Suppressor macrophage treated with lipopolysaccharide for 1 hour (primary cell): ENCODE measurements around the gene ZNF569.
"Not testable (repeated sequence)": the region's sequence is repeated elsewhere in the genome, so short reads cannot be mapped to it uniquely, and the experiment has no call there.

ENCODE experiments used
- DNase-seq, 3 donors: peaks; one replicate each; pipeline ENCODE4 v3.0.0-alpha.2; 2020 to 2022

Gene ZNF569

DNA sequence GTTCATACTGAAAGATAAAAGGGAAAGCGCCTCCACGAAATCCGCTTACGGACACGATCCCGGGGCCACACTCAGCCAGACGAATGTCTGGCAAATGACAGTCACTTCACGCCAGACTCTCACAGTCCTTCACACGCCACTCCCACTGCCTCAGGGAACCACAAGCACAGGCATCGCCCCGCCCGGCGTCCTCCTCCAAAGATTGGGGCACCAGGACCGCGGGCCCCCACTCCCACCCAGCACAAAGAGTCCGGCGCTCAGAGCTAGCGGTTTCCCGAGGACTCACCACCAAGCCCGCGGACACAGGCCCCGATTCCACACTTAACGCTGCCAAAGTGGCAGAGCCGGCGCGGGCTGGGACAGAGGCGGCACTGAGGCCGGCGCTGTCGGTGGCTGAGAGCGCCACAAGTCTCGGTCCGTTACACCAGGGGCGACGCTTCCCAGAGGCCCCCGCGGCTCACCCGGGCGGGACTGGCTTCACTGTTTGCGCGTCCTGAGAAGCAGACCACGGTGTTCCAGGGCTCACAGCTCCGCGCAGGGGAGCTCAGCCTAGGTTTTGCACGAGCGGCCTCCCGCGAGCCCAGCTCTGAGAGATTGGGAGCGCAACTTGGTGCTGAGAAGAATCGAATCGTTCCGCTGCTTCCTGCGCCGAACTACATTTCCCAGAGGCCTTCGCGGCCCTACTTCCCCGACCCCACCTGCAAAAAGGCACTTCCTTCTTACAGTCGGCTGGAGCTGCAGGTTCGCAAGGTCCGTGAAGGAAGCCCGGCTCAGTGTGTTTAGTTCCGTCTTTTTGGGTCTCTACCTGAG, at the start of gene ZNF569:
ZNF569 (minus strand) TSS at position 647 of the 810 bp plus-strand sequence. CDS start 22,523 bp downstream, outside the sequence.
- DNase-seq, result peak; percentile 82 to 86 (median 84)

DNA sequence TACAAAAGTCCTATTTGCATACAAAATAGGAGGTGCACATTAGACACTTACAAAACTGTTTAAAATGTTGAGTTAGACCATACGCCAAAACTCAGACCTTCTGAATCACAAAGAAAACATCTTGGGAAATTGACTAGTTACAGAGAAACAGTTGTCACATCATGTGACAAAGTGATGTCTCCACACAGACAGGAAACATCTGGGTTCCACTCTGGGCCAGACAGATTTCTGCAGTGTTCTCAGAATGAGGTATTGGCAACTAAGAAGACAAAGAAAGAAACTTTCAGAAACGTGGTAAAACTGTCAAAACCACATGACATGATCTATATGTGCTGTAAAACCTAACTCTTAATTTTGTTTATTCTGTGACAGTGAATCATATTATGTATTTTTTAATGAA, 46.2 kb upstream of the ZNF569 start:
- no peak for DNase-seq

DNA sequence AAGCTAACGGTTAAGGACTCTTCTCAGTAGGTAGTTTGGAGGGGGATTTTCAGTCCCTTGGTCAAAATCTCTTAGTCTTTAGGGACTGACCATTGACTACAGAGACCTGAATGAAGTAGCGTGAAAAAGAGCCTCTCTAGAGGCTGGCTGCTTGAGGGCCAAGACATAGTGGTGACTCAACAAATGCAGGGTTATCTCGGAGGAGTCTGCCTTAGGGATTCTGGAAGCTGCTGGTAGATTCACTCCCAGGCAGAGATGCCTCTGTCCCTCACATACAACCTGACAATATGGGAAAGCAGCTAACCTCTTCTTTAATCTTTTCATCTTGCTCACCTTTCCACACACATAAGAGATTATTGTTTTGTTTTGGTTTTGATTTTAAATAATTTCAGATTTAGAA, 44.6 kb upstream of the ZNF569 start:
- DNase-seq, result no peak

DNA sequence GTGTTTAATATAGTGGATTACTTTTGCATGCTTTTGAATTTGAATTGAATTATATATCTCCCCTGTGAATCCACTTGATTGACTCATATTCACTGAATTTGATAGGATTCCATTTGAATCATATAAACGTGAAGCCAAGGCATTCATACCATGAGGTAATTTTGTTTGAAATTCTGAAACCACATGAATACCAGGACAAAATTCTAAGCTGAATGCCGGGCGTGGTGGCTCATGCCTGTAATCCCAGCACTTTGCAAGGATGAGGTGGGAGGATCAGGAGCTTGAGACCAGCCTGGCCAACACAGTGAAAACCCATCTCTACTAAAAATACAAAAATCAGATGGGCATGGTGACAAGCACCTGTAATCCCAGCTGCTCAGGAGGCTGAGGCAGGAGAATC, 43.9 kb upstream of the ZNF569 start:
- no peak for DNase-seq

DNA sequence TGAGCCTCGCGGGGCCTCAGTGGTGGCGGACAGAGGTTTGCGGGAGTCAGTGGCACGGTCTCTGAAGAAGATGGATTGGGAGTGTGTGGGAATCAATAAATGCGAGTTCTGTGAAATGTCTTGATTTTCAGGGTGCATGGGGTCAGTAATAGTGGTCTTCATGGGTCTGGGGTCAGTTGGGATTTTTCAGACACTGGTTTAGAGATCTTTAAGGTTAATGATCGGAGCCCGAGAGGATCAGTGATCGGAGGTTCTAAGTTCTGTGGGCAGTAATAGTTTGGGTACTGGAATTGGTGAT, 39.9 kb upstream of the ZNF569 start:
- no peak for DNase-seq

DNA sequence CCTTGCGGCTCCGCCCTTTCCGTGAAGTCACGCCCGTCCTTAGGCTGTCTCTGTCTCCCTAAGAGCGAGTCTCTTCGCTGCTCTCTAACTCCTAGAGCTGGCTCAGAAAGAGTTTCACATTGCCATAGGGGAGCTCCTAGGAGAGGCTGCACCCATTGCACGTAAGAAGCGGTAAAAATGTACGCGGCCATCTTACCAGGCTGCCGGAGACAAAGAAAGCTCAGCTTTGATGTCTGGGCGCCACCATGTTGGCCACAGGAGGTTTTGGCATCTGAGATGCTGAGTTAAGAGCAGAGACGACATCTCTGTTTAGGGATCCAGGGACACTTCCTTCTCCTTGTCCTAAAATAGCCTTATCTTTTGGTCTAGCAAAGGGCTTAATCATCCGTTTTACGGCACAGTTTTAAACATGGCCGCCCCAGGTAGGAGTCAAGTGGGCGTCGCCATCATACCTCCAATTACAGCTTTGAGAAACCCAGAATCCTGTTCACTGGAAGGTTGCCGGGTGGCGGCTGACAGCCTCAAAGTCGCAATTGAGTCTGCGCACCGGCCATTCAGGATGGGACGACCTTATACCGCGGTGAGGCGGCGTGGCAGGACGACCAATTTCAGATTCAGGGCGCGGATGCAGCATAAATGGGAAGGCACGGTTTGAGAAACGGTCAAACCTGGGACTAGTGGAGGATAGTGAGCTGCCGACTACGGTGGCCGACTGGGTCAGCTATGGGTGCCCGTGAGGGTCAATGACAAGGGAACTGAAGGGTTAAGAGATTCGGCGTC, 39.3 kb upstream of the ZNF569 start, which contains the start of gene ZNF793:
ZNF793 (plus strand) TSS at position 553 of the 780 bp plus-strand sequence. CDS start 16,501 bp downstream, outside the sequence.
- peak; percentile 9 to 29 (median 20) for DNase-seq

DNA sequence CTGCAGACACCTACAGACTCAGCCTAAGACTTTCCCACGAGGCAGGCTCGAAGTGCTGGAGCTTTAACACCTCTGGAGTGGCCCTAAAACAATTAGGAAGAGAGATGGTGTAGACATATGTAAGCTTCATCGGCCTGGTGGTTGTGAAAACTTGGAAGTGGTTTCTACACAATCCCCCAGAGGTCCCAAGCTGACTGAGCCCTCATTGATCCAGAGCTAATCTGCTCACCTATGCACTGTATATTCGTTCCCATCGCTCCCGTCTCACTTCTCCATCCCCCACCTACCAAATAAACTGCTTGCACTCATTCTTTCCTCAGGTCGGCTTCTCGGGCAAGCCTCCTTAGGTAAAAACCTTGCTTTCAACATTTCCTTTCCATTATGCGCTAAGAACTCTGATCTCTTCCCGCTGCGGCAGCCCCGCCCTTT, 38.7 kb upstream of the ZNF569 start:
- no peak for DNase-seq

DNA sequence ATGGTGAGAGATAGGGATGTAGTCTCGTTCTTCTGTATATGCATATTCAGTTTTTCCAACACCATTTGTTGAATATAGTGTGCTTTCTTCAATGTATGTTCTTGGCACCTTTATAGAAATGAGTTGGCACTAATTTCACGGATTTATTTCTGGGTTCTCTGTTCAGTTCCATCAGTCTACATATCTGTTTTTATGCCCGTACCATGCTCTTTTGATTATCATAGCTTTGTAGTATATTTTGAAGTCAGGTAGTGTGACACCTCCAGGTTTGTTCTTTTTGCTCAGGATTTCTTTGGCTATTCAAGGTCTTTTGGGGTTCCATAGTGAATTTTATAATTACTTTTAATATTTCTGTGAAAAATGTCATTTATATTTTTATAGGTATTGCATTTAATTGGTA, 25.0 kb upstream of the ZNF569 start:
- DNase-seq, result no peak

DNA sequence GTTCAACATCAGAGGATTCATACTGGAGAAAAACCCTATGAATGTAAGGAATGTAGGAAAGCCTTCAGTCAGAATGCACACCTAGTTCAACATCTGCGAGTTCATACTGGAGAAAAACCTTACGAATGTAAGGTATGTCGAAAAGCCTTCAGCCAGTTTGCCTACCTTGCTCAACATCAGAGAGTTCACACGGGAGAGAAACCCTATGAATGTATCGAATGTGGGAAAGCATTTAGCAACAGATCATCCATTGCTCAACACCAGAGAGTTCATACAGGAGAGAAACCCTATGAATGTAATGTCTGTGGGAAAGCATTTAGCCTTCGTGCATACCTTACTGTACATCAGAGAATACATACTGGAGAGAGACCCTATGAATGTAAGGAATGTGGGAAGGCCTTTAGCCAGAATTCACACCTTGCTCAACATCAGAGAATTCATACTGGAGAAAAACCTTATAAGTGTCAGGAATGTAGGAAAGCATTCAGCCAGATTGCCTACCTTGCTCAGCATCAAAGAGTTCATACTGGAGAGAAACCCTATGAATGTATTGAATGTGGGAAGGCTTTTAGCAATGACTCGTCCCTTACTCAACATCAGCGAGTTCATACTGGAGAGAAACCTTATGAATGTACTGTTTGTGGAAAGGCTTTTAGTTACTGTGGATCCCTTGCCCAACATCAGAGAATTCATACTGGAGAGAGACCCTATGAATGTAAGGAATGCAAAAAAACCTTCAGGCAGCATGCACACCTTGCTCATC, 17.3 kb upstream of the ZNF569 start:
- DNase-seq, result no peak

DNA sequence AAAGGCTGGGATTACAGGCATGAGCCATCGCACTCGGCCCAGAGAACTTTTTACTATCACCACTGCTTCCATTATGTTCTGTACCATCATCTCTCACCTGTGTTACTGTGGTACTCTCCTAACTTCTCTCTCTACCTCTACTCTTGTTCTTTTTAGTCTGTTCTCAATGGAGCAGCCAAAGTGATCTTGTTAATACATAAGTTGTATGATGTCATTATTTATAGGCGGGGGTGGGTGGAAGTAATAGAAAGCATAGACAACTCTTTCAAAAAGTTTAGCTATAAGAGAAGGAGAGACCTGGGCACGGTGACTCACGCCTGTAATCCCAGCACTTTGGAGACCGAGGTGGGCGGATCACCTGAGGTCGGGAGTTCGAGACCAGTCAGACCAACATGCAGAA, 4.9 kb upstream of the ZNF569 start:
- no peak for DNase-seq

DNA sequence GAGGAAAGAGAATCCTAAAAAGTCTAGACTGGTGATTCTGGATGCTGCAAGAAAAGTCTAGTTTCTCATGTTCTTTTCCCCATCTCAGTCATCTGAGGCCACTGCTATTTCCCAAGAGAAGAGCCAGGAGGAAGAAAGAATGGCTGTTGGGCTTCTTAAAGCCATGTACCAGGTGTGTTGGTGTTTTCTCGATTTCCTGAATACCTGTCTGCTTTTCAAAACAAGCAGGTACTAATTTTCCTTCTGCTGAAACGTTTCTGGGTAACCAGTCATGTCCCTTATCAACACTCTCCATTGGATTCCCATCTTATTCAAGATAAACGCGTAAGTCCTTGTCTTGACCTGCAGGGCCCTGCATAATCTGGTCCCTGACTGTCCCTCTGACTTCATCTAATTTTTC, 3.0 kb upstream of the ZNF569 start:
- DNase-seq, result no peak

DNA sequence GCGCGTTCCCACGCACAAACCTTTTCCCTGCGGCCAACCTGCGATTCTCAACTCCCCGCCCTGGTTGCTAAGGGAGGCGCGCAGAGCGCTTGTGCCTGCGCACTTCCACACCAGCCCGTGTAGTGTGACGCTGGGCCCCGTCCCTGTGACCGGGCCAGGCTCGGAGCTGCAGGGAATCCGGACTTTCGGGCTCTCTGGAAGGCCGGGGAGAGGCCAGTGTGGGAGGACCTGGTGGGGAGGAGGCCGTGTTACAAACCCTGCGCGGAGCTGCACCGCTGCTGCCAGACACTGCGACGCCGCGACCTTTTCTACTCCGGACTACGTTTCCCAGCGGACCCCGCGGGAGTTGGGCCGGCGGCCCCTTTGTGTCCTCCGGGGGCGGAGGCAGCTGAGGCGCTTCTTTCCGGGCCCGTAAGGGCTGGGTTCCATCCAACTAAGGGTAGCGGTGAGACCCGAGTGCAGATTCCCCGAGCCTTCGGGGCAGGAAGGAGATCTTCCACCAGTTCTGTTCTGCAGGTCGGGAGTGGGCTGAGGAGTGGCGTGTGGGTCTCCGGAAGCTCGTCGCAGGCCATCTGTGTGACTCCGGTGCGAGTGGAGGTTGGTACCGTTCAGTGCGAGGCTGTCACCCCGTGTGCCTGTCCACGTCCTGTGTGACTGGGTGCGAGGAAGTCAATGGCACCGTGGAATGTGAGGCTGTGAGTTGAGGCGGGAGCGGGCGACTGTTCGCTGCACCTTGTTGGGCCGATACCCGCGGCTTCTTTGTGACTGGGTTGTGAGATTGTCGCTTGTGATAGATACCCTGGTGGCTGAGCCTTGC, 1.9 kb upstream of the ZNF569 start, which contains the start of gene ZNF570:
ZNF570 (plus strand) TSS at position 396 of the 817 bp plus-strand sequence. CDS start 999 bp downstream, outside the sequence.
- DNase-seq, result peak; percentile 82 to 94 (median 90)

DNA sequence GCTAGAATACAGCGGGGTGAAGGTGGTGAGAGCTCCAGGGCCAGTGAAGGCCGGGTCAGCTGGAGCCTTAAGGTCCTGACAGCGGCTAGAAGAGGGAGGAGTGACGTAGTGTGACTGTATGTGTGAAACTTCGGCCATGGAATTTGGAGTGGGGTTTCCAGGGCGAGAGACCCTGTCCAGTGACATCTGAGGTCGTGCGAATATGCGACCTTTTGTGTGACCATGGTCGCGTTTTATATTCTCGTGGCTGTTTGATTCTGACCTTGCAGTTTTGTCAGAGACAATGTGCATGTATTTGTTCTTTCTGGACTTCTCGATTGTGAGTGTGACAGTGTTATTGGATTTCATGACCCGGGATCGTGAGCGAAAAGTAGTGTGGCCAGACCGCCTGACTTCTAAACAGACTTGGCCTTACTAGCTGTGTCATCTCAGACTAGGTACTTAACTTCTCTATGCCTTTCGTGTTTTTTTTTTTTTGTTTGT, 405 bp upstream of the ZNF569 start:
- no peak for DNase-seq

DNA sequence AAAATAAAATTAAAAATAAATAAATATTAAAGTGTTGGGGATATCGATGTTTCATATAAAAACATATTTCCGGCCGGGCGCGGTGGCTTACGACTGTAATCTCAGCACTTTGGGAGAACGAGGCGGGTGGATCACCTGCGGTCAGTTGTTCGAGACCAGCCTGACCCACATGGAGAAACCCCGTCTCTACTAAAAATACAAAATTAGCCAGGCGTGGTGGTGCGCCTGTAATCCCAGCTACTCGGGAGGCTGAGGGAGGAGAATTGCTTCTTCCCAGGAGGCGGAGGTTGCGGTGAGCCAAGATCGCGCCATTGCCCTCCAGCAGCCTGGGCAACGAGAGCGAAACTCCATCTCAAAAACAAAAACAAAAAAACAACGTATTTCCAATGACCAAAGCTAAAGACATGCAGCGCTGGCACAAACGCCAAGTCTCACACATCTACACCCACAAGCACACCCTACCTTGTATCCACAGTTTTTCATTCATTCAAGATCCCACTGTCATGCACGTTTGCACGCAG, 907 bp downstream of the ZNF569 start:
- no peak for DNase-seq

DNA sequence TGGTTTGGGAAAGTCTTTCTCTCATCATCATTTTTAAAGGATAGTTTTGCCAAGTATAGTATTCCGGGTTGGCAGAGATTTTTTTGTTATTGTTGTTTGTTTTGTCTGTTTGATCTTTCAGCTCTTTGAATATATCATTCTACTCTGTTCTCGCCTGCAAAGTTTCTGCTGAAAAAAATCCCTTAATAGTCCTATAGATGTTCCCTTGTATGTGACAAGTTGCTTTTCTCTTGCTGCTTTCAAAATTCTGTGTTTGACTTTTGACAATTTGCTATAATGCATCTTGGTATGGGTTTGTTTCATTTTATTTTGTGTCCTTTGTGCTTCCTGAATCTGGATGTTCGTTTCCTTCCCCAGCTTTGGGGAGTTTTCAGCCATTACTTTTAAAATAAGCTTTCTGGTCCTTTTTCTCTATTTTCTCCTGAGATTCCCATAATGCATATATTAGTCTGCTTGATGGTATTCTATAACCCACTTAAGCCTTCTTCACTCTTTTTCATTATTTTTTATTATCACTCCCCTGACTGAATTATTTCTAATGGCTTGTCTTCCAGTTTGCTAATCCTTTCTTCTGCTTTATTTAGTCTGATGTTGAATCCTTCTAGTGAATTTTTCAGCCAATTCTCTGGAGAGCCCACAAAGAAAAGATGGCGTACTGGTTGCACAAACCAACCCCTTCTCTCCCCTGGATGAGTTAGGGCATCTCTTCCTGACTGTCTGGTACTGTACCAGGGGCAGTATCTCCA, 14.6 kb downstream of the ZNF569 start:
- DNase-seq, result no peak

DNA sequence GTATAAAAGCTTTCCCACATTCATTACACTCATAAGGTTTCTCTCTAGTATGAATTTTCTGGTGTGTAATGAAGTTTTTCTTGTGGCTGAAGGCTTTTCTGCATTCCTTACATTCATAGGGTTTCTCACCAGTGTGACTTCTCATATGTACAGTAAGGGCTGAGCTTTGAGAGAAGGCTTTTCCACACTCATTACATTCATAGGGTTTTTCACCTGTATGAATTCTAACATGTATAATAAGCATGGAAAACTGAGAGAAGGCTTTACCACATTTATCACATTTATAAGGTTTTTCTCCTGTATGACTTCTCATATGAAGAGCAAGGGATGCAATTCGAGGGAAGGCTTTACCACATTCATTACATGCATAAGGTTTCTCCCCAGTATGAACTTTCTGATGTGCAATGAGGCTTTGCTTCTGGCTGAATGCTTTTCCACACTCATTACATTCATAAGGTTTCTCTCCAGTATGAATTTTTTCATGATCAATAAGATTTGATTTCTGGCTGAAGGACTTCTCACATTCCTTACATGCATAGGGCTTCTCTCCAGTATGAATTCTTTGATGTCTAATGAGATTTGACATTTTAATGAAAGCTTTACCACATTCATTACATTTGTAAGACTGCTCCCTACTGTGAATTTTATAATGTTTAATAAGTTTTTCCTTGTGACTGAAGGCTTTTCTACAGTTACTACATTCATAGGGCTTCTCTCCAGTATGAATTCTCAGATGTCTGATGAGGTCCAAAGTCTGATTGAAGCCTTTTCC, 53.7 kb downstream of the ZNF569 start:
- peak in 1 of 3 donors; percentile 0 for DNase-seq

DNA sequence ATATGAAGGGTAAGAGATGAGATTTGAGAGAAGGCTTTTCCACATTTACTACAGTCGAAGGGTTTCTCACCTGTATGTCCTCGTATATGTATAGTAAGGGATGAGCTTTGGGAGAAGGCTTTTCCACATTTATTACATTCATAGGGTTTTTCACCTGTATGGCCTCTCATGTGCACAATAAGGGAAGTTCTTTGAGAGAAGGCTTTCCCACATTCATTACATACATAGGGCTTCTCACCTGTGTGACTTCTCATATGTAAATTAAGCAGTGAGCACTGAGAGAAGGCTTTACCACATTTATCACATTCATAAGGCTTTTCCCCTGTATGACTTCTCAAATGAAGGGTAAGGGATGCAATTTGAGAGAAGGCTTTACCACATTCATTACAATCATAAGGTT, 54.5 kb downstream of the ZNF569 start:
- no peak for DNase-seq

DNA sequence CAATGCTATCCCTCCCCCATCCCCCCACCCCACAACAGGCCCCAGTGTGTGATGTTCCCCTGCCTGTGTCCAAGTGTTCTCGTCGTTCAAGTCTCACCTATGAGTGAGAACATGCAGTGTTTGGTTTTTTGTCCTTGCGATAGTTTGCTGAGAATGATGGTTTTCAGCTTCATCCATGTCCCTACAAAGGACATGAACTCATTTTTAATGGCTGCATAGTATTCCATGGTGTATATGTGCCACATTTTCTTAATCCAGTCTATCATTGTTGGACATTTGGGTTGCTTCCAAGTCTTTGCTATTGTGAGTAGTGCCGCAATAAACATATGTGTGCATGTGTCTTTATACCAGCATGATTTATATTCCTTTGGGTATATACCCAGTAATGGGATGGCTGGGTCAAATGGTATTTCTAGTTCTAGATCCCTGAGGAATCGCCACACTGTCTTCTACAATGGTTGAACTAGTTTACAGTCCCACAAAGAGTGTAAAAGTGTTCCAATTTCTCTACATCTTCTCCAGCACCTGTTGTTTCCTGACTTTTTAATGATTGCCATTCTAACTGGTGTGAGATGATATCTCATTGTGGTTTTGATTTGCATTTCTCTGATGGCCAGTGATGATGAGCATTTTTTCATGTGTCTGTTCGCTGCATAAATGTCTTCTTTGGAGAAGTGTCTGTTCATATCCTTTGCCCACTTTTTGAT, 61.0 kb downstream of the ZNF569 start:
- DNase-seq, result not testable (repeated sequence)

DNA sequence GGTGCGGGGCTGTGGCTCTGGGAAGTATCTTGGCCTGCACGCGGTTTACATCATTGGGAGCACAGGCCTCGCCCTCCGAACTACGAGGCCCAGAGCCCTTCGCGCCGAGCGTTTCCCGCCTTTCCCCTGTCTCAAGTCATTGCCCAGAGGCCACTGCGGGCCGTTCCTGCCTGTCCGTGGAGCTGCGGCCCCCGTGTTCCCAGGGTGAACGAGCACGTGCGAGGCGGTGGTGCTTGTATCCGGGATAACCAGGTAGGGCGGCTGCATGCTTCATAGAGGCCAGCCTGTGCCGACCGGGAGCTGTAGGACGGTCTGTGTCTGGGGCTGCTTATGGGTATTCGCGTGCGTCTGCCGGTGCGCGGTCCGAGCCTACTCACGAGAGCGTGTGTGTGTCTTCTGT, 63.8 kb downstream of the ZNF569 start:
- DNase-seq, result no peak

DNA sequence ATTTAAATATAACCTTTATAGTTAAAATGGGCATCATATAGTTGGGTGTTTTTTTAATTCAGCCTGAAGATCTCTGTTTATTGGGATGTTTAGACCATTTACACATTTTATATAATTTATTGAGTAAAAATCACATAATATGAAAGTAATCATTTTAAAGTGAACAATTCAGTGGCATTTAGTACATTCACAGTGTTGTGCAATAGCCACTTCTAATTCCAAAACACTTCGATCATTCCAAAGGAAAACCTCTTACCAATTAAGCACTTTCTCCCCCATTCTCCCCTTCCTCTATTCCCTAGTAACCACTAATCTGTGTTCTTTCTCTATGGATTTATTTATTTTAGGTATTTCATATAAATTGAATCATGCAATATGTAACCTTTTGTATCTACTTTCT, 66.2 kb downstream of the ZNF569 start:
- DNase-seq, result no peak
